Activated T-cell treated with anti-CD3 and anti-CD28 coated beads, Interleukin-2, amount 50 U/mL, for 72 hours (primary cell): ENCODE measurements around the gene CTDSP1. TPM values are rescaled to one million over a fixed set of nuclear protein-coding genes. Genes with fewer than 3 reads are reported as not detected.
A peak's percentile ranks its signal among the peaks of the same experiment; 100 is the strongest.

Experiments
- ATAC-seq, 2 donors: fragments of 150-1000 bp; cut with Tn5 transposase; replicated peaks in 1 of 2; 2 replicates each; pipeline ENCODE4 v1.10.0; 2021; ENCODE audit warnings: moderate library complexity in 2 of 2, mild to moderate bottlenecking in 1 of 2
- DNase-seq, 2 donors: peaks; one replicate each; pipeline ENCODE4 v3.0.0; 2021 to 2022; ENCODE audit warnings: mixed read lengths in 1 of 2
- H3K27ac Mint-ChIP-seq: one replicate; pipeline ENCODE4 v1.8.0; 2022; ENCODE audit warnings: mild to moderate bottlenecking, moderate library complexity, mixed read lengths
- H3K27me3 Mint-ChIP-seq: one replicate; pipeline ENCODE4 v1.8.0; 2022; ENCODE audit warnings: low read depth, mixed read lengths
- H3K36me3 Mint-ChIP-seq, 2 donors: one replicate each; pipeline ENCODE4 v1.8.0; 2022; ENCODE audit warnings: mixed read lengths in 2 of 2, mild to moderate bottlenecking in 1 of 2; ENCODE audit not compliant: insufficient read depth in 2 of 2
- H3K4me1 Mint-ChIP-seq: one replicate; pipeline ENCODE4 v1.8.0; 2022; ENCODE audit warnings: low read depth, mixed read lengths
- H3K4me3 Mint-ChIP-seq, 2 donors: one replicate each; pipeline ENCODE4 v1.8.0; 2022; ENCODE audit warnings: mild to moderate bottlenecking in 2 of 2, mixed read lengths in 2 of 2, moderate library complexity in 2 of 2
- H3K9me3 Mint-ChIP-seq, 2 donors: one replicate each; pipeline ENCODE4 v1.8.0; 2022; ENCODE audit warnings: mixed read lengths in 2 of 2
- total RNA-seq, 2 donors: library from RNA; stranded (reverse); gene quantifications; one replicate each; pipeline ENCODE4 v1.2.3, GENCODE V29; 2022

CTDSP1 gene
- total RNA-seq, 2 donors from 2014 or later = 76.7 to 79.0 TPM

DNA sequence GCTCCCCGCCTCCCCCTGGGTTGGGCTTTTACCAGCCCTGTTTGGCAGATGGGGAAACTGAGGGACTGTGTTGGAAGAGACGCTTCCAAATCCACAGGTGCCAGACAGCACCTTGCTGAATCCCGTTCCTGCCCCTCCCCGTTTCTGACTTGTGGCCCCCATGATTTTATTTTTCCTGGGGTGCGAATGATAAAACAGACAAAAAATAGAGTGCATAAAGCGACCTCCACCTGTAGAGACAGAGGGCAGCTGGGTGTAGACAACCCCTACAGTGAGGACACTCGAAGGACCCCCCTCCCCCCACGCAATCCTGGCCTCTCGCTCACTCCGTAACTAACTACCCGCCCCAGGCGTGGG is 2.2 kb upstream of the CTDSP1 start:
- Mint-ChIP-seq H3K4me3 (peak overlapping the region; percentile 89 to 90), H3K9me3 (no peaks in the 10 kb centered on the region), H3K27me3 (peaks cover 15% of the 10 kb centered on the region), H3K27ac (peak overlapping the region; percentile 79), H3K36me3 (peaks cover 0 to 2% of the 10 kb centered on the region in 2 donors), H3K4me1 (peaks cover 40% of the 10 kb centered on the region)
- ATAC-seq (no peak), DNase-seq (no peak)

- Mint-ChIP-seq H3K9me3 (no peaks in the 10 kb centered on the region), H3K27me3 (peaks cover 15% of the 10 kb centered on the region), H3K4me1 (peaks cover 40% of the 10 kb centered on the region), H3K4me3 (peak overlapping the region; percentile 89 to 90), H3K36me3 (peaks cover 0 to 2% of the 10 kb centered on the region in 2 donors), H3K27ac (peak overlapping the region; percentile 79)
- DNase-seq = peak; percentile 62 to 69
- ATAC-seq = peak in 1 of 2 donors; percentile 12
These were observed 1.7 kb upstream of the CTDSP1 start for GRCh38 chr2:218397820-218398436.

DNA sequence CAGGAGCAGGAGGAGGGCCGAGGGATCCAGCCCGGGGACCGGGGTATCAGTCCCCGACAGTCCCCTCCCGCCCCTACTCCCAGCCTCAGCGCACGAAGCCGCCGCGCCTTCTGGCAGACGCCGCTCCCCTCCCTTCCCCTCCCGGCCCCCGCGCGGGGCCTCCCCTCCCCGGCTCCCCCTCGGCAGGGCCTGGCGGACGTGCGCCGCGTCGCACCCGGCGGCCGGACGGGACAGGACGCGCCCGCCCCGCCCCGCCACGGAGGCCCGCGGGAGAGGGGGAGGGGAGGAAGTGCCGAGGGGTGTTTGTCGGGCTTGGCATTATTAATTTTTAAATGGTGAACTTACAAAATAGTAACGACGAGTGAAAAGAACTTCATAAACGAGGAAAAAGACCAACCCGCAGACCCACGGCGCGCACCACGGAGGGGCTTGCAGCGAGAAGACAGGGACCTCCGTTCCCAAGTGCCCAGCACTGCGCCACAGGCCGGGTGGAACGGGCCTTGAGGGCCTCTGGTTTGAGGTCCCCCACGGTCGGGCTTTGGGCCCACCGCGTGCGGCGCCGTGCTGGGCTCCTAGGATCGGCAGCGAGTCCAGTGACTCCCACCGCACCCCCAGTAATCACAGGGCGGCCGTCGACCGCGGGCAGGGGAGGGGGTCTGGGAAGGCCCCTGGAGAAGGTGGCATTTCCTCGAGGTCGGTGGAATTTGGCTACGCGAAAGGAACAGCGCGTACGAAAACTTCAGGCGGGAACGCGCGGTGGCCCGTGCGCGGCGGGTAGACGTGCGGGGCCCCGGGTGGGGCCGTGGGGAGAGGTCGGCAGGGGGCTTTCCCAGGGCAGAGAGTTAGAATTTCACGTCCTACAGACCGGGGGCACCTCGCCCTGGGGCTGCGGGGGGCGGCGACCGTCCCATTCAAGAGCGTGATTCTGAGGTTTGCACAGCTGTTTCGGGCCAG is 954 bp upstream of the CTDSP1 start:
- H3K4me1 Mint-ChIP-seq = peaks cover 43% of the 10 kb centered on the region
- peak overlapping the region; percentile 79 for H3K27ac Mint-ChIP-seq
- DNase-seq = peak; percentile 66 to 79
- peaks cover 15% of the 10 kb centered on the region for H3K27me3 Mint-ChIP-seq
- peak; percentile 14 to 25 for ATAC-seq
- H3K4me3 Mint-ChIP-seq = peak overlapping the region; percentile 89 to 90
- H3K36me3 Mint-ChIP-seq = peaks cover 0 to 2% of the 10 kb centered on the region in 2 donors
- H3K9me3 Mint-ChIP-seq = no peaks in the 10 kb centered on the region

- Mint-ChIP-seq H3K4me1 (peaks cover 51% of the 10 kb centered on the region), H3K4me3 (peak overlapping the region; percentile 90 to 92), H3K27ac (peak overlapping the region; percentile 87), H3K36me3 (peaks cover 0 to 2% of the 10 kb centered on the region in 2 donors), H3K27me3 (peaks cover 15% of the 10 kb centered on the region), H3K9me3 (no peaks in the 10 kb centered on the region)
- DNase-seq (peak; percentile 40 to 43), ATAC-seq (peak in 1 of 2 donors; percentile 1)
These were observed 680 bp downstream of the CTDSP1 start for GRCh38 chr2:218400167-218400929.

DNA sequence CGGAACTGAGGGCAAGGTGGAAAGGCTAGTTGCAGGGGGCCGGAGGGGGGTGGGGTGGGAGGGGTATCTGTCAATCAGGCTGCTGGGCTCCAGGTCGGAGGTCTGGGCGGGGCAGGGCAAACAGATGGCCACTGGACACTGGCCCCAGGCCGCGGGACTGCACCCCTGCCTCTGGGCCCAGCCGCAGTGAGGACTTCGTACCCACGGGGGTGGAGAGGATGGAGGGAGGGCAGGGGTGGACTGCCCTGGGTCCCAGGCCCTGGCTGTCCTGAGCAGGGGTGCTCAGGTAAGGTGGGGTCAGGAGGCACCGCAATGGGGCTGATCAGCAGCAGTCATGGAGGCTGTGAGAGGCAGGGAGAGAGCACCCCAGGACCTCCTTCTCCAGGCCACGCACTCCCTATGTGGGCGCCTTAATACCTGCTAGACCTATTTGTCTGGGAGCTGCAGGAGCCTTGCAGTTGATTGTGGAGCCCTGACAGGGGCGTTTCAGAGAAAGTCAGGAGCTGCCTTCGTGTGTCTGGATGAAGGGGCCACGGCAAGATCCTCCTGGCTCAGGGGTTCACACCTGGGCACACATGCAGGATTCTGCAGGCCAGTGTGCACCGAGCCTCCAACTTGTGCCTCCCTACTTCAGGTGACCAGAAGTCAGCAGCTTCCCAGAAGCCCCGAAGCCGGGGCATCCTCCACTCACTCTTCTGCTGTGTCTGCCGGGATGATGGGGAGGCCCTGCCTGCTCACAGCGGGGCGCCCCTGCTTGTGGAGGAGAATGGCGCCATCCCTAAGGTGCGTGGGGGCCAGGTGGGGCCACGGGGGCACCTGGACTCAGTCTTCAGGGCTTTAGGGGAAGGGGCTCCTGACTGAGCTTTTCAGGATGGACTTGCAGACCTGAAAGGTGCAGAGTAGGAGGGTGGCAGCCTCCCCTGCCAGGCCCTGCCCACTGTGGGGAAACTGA is 1.5 kb downstream of the CTDSP1 start:
- no peak overlapping the region for H3K27ac Mint-ChIP-seq
- peak overlapping the region; percentile 72 to 90 for H3K4me3 Mint-ChIP-seq
- H3K4me1 Mint-ChIP-seq = peaks cover 53% of the 10 kb centered on the region
- ATAC-seq (no peak), DNase-seq (no peak)
- H3K9me3 Mint-ChIP-seq = no peaks in the 10 kb centered on the region
- peaks cover 15% of the 10 kb centered on the region for H3K27me3 Mint-ChIP-seq
- H3K36me3 Mint-ChIP-seq = peaks cover 0 to 2% of the 10 kb centered on the region in 2 donors

DNA sequence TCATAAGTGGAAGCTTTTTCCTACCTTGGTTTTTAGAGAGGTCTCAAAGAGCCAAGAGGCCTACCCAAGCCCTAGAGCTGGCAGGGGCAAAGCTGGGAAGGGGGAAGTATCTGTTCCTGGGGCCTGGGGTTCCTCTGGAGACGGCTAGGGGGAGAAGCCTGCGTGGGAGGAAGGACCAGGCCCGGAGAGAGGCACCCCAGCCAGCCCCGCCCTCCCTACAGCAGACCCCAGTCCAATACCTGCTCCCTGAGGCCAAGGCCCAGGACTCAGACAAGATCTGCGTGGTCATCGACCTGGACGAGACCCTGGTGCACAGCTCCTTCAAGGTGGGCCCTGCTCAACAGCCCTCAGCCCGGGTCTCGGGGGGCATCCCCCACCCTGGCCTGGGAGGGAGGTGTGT is 2.2 kb downstream of the CTDSP1 start:
- Mint-ChIP-seq H3K27ac (no peak overlapping the region), H3K9me3 (no peaks in the 10 kb centered on the region), H3K36me3 (no peaks in the 10 kb centered on the region), H3K4me3 (peak overlapping the region; percentile 72 to 90), H3K4me1 (peaks cover 51% of the 10 kb centered on the region), H3K27me3 (peaks cover 12% of the 10 kb centered on the region)
- DNase-seq = no peak
- no peak for ATAC-seq

DNA sequence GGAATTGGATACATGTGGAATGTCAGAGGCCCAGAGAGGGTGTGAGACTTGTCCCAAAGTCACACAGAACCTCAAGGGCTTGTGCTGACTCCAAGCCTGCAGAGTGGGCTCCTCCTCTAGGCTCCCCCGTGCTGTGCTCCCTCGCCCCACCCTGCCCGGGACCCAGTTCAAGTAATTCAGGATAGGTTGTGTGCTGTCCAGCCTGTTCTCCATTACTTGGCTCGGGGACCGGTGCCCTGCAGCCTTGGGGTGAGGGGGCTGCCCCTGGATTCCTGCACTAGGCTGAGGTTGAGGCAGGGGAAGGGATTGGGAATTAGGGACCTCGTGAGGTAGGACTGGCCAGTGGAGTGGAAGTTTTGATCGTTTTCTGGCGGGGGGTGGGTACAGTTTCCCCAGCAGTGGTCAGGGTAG is 2.8 kb downstream of the CTDSP1 start:
- Mint-ChIP-seq H3K36me3 (no peaks in the 10 kb centered on the region), H3K9me3 (no peaks in the 10 kb centered on the region), H3K27me3 (peaks cover 6% of the 10 kb centered on the region), H3K27ac (no peak overlapping the region), H3K4me3 (no peak overlapping the region), H3K4me1 (peaks cover 51% of the 10 kb centered on the region)
- ATAC-seq = no peak
- DNase-seq = no peak

- Mint-ChIP-seq H3K27me3 (peaks cover 6% of the 10 kb centered on the region), H3K36me3 (no peaks in the 10 kb centered on the region), H3K4me1 (peaks cover 51% of the 10 kb centered on the region), H3K9me3 (no peaks in the 10 kb centered on the region), H3K4me3 (no peak overlapping the region), H3K27ac (no peak overlapping the region)
- ATAC-seq = no peak
- no peak for DNase-seq
These were observed 3.3 kb downstream of the CTDSP1 start for GRCh38 chr2:218402911-218403411.

DNA sequence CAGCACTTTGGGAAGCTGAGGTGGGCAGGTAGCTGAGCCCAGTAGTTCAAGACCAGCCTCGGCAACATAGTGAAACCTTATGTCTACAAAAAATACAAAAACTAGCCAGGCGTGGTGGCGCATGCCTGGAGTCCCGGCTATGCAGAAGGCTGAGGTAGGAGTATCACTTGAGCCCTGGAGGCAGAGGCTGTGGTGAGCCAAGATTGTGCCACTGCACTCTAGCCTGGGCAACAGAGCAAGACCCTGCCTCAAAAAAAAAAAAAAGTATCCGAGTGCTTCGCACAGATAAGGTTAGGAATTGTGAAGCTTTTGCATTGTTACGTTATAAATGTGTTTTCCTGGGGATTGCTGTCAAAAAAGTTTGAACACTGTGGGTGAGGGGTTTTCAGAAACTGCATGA is 4.1 kb downstream of the CTDSP1 start:
- Mint-ChIP-seq H3K4me1 (peaks cover 54% of the 10 kb centered on the region), H3K27me3 (peaks cover 8% of the 10 kb centered on the region), H3K9me3 (no peaks in the 10 kb centered on the region), H3K36me3 (no peaks in the 10 kb centered on the region), H3K4me3 (no peak overlapping the region), H3K27ac (no peak overlapping the region)
- no peak for DNase-seq
- no peak for ATAC-seq

GRCh38 chr2:218404351-218405085 is 4.8 kb downstream of the CTDSP1 start:
- peaks cover 54% of the 10 kb centered on the region for H3K4me1 Mint-ChIP-seq
- H3K4me3 Mint-ChIP-seq = peak overlapping the region in 1 of 2 donors; percentile 25
- ATAC-seq = no peak
- peaks cover 8% of the 10 kb centered on the region for H3K27me3 Mint-ChIP-seq
- DNase-seq = no peak
- H3K9me3 Mint-ChIP-seq = no peaks in the 10 kb centered on the region
- no peak overlapping the region for H3K27ac Mint-ChIP-seq
- no peaks in the 10 kb centered on the region for H3K36me3 Mint-ChIP-seq

DNA sequence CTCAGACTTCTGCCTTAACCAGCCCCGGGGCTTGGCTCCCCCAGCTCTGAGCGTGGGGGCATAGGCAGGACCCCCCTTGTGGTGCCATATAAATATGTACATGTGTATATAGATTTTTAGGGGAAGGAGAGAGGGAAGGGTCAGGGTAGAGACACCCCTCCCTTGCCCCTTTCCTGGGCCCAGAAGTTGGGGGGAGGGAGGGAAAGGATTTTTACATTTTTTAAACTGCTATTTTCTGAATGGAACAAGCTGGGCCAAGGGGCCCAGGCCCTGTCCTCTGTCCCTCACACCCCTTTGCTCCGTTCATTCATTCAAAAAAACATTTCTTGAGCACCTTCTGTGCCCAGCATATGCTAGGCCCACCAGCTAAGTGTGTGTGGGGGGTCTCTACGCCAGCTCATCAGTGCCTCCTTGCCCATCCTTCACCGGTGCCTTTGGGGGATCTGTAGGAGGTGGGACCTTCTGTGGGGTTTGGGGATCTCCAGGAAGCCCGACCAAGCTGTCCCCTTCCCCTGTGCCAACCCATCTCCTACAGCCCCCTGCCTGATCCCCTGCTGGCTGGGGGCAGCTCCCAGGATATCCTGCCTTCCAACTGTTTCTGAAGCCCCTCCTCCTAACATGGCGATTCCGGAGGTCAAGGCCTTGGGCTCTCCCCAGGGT is 5.5 kb downstream of the CTDSP1 start:
- DNase-seq (no peak), ATAC-seq (no peak)
- Mint-ChIP-seq H3K27ac (peak overlapping the region; percentile 68), H3K36me3 (no peaks in the 10 kb centered on the region), H3K4me1 (peaks cover 54% of the 10 kb centered on the region), H3K9me3 (no peaks in the 10 kb centered on the region), H3K27me3 (peaks cover 8% of the 10 kb centered on the region), H3K4me3 (peak overlapping the region; percentile 87 to 93)
